H1 (cell line): Measurements from ENCODE around the gene ARHGEF35. TPM values are rescaled to one million over a fixed set of nuclear protein-coding genes. Genes with fewer than 3 reads are reported as not detected.
"Not testable (repeated sequence)": the region's sequence is repeated elsewhere in the genome, so short reads cannot be mapped to it uniquely, and the experiment has no call there.

Experiments
- CTCF ChIA-PET: fragments of 300-600 bp; sonication (Branson Sonifier 250); formaldehyde crosslinking; loops from one replicate; lab custom pipeline; 2021; ENCODE audit not compliant: partially characterized antibody; lab: Charles Lee
- POLR2A ChIA-PET: fragments of 300-600 bp; sonication (Branson Sonifier 250); formaldehyde crosslinking; loops from one replicate; lab custom pipeline; 2021; ENCODE audit warnings: inconsistent platforms; ENCODE audit not compliant: partially characterized antibody; lab: Charles Lee
- DNase-seq, 2 experiments: peaks; one replicate each; pipeline versions ENCODE4 v3.0.0 to v3.0.0-alpha.2; 2010 to 2022; ENCODE audit warnings: low spot score in 2 of 2, low read depth in 1 of 2, mixed read lengths in 1 of 2
- FAIRE-seq: peaks from 2 replicates; lab custom pipeline; 2011; peaks lifted over from hg19 to GRCh38; lab: Jason Lieb, UNC
- H2AFZ ChIP-seq: 2 replicates; pipeline ENCODE4 v1.8.1; 2012; ENCODE audit warnings: low read length, inconsistent platforms
- H2AK5ac ChIP-seq: 2 replicates; pipeline ENCODE4 v1.6.1; 2013; ENCODE audit warnings: low read depth, low read length
- H2BK120ac ChIP-seq: replicated peaks from 2 replicates; pipeline ENCODE3; 2013; ENCODE audit warnings: low read depth, low read length, inconsistent platforms
- H2BK12ac ChIP-seq: 2 replicates; pipeline ENCODE4 v1.6.1; 2013; ENCODE audit warnings: low read depth, low read length
- H2BK15ac ChIP-seq: 2 replicates; pipeline ENCODE4 v1.6.1; 2013; ENCODE audit warnings: low read length
- H2BK20ac ChIP-seq: 2 replicates; pipeline ENCODE4 v1.6.1; 2013; ENCODE audit warnings: low read length
- H2BK5ac ChIP-seq: 2 replicates; pipeline ENCODE4 v1.6.1; 2013; ENCODE audit warnings: low read depth, low read length
- H3K14ac ChIP-seq: 2 replicates; pipeline ENCODE4 v1.6.1; 2013; ENCODE audit warnings: inconsistent platforms; ENCODE audit not compliant: insufficient read length
- H3K18ac ChIP-seq: 2 replicates; pipeline ENCODE4 v1.6.1; 2013; ENCODE audit warnings: low read length; ENCODE audit errors: extremely low read depth
- H3K23ac ChIP-seq: 2 replicates; pipeline ENCODE4 v1.6.1; 2013; ENCODE audit warnings: inconsistent platforms; ENCODE audit not compliant: insufficient read length
- H3K23me2 ChIP-seq: 2 replicates; pipeline ENCODE4 v1.6.1; 2013; ENCODE audit warnings: low read depth, low read length
- H3K27ac ChIP-seq: 2 replicates; pipeline ENCODE4 v1.6.1; 2011; ENCODE audit warnings: low read depth, low read length, inconsistent platforms
- H3K27me3 ChIP-seq, 4 experiments: replicated peaks in 1 of 4; 1 replicate in 1 of 4; 2 replicates in 3 of 4; pipeline versions ENCODE4 v1.6.1 to v1.8.1; 2011 to 2013; ENCODE audit warnings: low read length in 3 of 4, mild to moderate bottlenecking in 3 of 4, inconsistent platforms in 2 of 4, mixed read lengths in 2 of 4, moderate library complexity in 1 of 4; ENCODE audit not compliant: control insufficient read depth in 3 of 4, insufficient read depth in 3 of 4; ENCODE audit errors: extremely low read depth in 1 of 4
- H3K36me3 ChIP-seq, 4 experiments: 2 replicates each; pipeline versions ENCODE4 v1.6.1 to v1.8.1; 2011 to 2013; ENCODE audit warnings: mild to moderate bottlenecking in 4 of 4, low read length in 3 of 4, moderate library complexity in 2 of 4, control low read depth in 1 of 4, inconsistent platforms in 1 of 4; ENCODE audit not compliant: insufficient read depth in 4 of 4, control insufficient read depth in 2 of 4
- H3K4ac ChIP-seq: replicated peaks from 2 replicates; pipeline ENCODE3; 2013; ENCODE audit warnings: low read length, low read depth, mixed read lengths, inconsistent platforms; ENCODE audit not compliant: insufficient read length
- H3K4me1 ChIP-seq, 4 experiments: replicated peaks in 1 of 4; 1 replicate in 1 of 4; 2 replicates in 3 of 4; pipeline versions ENCODE4 v1.6.1 to v1.8.1; 2011 to 2013; ENCODE audit warnings: low read length in 3 of 4, inconsistent platforms in 2 of 4, mixed read lengths in 1 of 4; ENCODE audit not compliant: insufficient read depth in 4 of 4, control insufficient read depth in 3 of 4
- H3K4me2 ChIP-seq, 2 experiments: 2 replicates each; pipeline versions ENCODE4 v1.6.1 to v1.8.1; 2011 to 2013; ENCODE audit warnings: low read depth in 2 of 2, low read length in 2 of 2, control low read depth in 1 of 2, inconsistent platforms in 1 of 2, mild to moderate bottlenecking in 1 of 2; ENCODE audit not compliant: insufficient read depth in 1 of 2
- H3K4me3 ChIP-seq, 4 experiments: fragments of 200-600, 300-600 bp in 1 of 4; sonication (generic), shearing (Covaris generic), sonication (Bioruptor Twin) in 1 of 4; 2 replicates each; pipeline versions ENCODE4 v1.5.1 to v1.8.1; 2011 to 2016; ENCODE audit warnings: low read length in 4 of 4, low read depth in 3 of 4, control low read depth in 2 of 4, inconsistent platforms in 2 of 4, mild to moderate bottlenecking in 2 of 4, mixed read lengths in 1 of 4, moderate library complexity in 1 of 4; ENCODE audit not compliant: insufficient read depth in 2 of 4; ENCODE audit errors: extremely low read depth in 1 of 4
- H3K56ac ChIP-seq: replicated peaks from 2 replicates; pipeline ENCODE3; 2013; ENCODE audit warnings: low read depth, mild to moderate bottlenecking, mixed read lengths, low read length, inconsistent platforms; ENCODE audit not compliant: insufficient read length
- H3K79me1 ChIP-seq: 2 replicates; pipeline ENCODE4 v1.6.1; 2013; ENCODE audit warnings: low read depth, low read length, control low read depth
- H3K79me2 ChIP-seq, 2 experiments: 2 replicates each; pipeline versions ENCODE4 v1.6.1 to v1.8.1; 2012 to 2013; ENCODE audit warnings: low read length in 2 of 2, mild to moderate bottlenecking in 2 of 2, inconsistent platforms in 1 of 2; ENCODE audit not compliant: insufficient read depth in 2 of 2, control insufficient read depth in 1 of 2
- H3K9ac ChIP-seq, 4 experiments: replicated peaks in 1 of 4; 1 replicate in 1 of 4; 2 replicates in 3 of 4; pipeline versions ENCODE4 v1.6.1 to v1.8.1; 2011 to 2013; ENCODE audit warnings: low read depth in 3 of 4, low read length in 3 of 4, control low read depth in 2 of 4, mild to moderate bottlenecking in 2 of 4, moderate library complexity in 2 of 4, inconsistent platforms in 1 of 4; ENCODE audit errors: extremely low read depth in 1 of 4
- H3K9me3 ChIP-seq, 2 experiments: 2 replicates each; pipeline versions ENCODE4 v1.6.1 to v1.8.1; 2012 to 2013; ENCODE audit warnings: mild to moderate bottlenecking in 2 of 2, moderate library complexity in 2 of 2, control low read depth in 1 of 2, inconsistent platforms in 1 of 2, low read depth in 1 of 2, low read length in 1 of 2, mixed read lengths in 1 of 2; ENCODE audit not compliant: insufficient read depth in 2 of 2
- H4K20me1 ChIP-seq, 2 experiments: replicated peaks in 1 of 2; 2 replicates each; pipeline versions ENCODE3 to v1.8.1; 2011 to 2013; ENCODE audit warnings: inconsistent platforms in 2 of 2, low read length in 2 of 2, mild to moderate bottlenecking in 1 of 2; ENCODE audit not compliant: insufficient read depth in 2 of 2, control insufficient read depth in 1 of 2
- H4K5ac ChIP-seq: 2 replicates; pipeline ENCODE4 v1.6.1; 2013; ENCODE audit warnings: low read length, low read depth, mixed read lengths, inconsistent platforms; ENCODE audit not compliant: insufficient read length
- H4K8ac ChIP-seq: 2 replicates; pipeline ENCODE4 v1.8.0; 2013; ENCODE audit warnings: mild to moderate bottlenecking, moderate library complexity, low read length, inconsistent platforms; ENCODE audit not compliant: insufficient read depth; ENCODE audit errors: extremely low read depth
- H4K91ac ChIP-seq: replicated peaks from 2 replicates; pipeline ENCODE3; 2013; ENCODE audit warnings: low read length, mixed read lengths, inconsistent platforms; ENCODE audit not compliant: insufficient read length
- WGBS, 2 experiments: shearing (Covaris generic) in 1 of 2; methylation state at CpG; one replicate each; pipeline versions ENCODE4 v1.1.6 to v1.1.7; 2013 to 2015; ENCODE audit warnings: low lambda C conversion rate in 2 of 2, mixed read lengths in 2 of 2, inconsistent platforms in 1 of 2, low coverage in 1 of 2, missing lambda C conversion rate in 1 of 2; ENCODE audit not compliant: insufficient replicate concordance in 2 of 2, insufficient coverage in 1 of 2, insufficient read length in 1 of 2; ENCODE audit errors: extremely low coverage in 1 of 2, missing lambda C conversion rate in 1 of 2; 5-methylcytosine and 5-hydroxymethylcytosine counted together
- polyA plus RNA-seq, 7 experiments: library from polyadenylated mRNA; depleted of rRNA in 3 of 7; stranded (reverse) in 5 of 7; unstranded in 2 of 7; fragments of >200 nt in 5 of 7; fragments of 200-250 nt in 2 of 7; gene quantifications; 1 replicate in 5 of 7; 2 replicates in 1 of 7; 4 replicates in 1 of 7; pipeline versions ENCODE4 v1.2.1 to v1.2.3, GENCODE V29; 2011 to 2013; ENCODE audit warnings: missing spikeins in 2 of 7, mixed read lengths in 2 of 7
- total RNA-seq: library from RNA; stranded (reverse); fragmentation: NEBNext Ultra II Directional; extraction: Animal tissue kit (Norgen Biotek cat#: 25700); gene quantifications from 2 replicates; pipeline ENCODE4 v1.2.1, GENCODE V29; 2021

Gene ARHGEF35
- total and polyA plus RNA-seq, 2 of the 8 experiments (the other 6 are each of a cell fraction or from before 2014, with no cell fraction given) = 1.3 to 11.8 TPM

DNA sequence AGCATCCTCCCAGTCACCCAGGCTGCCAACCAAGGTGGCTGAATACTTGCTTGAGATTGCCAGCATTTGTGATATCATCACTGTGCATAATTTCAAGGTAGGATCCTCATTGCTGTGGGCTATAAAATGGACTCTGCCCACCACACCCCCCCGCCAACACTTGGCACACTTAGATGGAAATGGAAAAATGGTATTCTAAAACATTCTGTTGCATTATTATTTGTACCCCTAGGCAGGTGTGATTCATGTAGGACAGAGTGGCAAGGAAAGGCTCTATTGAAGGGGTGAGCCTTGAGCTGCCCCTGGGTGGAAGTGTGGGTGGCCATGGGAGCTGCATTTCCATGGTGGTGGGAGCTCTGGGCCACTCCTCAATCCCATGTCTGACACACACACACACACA, 22.9 kb upstream of the ARHGEF35 start:
- H3K4me1 ChIP-seq, H3K4me3 ChIP-seq, H3K27me3 ChIP-seq, H3K14ac ChIP-seq, H3K79me2 ChIP-seq, H2BK12ac ChIP-seq, DNase-seq, H2BK120ac ChIP-seq, FAIRE-seq, H3K36me3 ChIP-seq, H4K20me1 ChIP-seq, H3K23me2 ChIP-seq, H3K27ac ChIP-seq, H3K9ac ChIP-seq, H3K9me3 ChIP-seq, POLR2A ChIA-PET, H2AFZ ChIP-seq, H2BK5ac ChIP-seq, H3K79me1 ChIP-seq, H2BK15ac ChIP-seq, CTCF ChIA-PET, H4K91ac ChIP-seq, H3K56ac ChIP-seq, H3K23ac ChIP-seq, H2BK20ac ChIP-seq, H4K8ac ChIP-seq, H3K4ac ChIP-seq, H3K18ac ChIP-seq, H2AK5ac ChIP-seq, H3K4me2 ChIP-seq, H4K5ac ChIP-seq: not testable (repeated sequence)
- WGBS, 2 experiments = 96% methylated on average over 1 of the region's 1 CpG; no CpG with 5 or more reads in 1 of the 2 experiments

DNA sequence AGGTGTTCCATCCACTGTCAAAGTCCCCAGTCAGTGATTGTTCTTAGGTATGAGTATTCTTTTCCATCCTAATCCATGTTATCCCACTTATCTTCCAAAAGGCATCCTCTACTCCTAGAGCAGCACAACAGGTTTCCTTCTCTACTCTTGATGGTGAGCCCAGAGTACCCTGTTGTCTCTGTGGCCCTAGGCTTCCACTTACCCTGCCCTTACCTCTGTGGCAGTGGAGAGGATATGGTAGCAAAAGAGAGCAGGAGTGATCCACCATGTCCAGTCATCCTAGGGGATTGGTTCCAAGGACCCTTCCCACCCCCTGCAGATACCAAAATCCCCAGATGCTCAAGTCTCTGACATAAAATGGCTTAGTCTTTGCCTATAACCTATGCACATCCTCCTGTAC, 21.6 kb upstream of the ARHGEF35 start:
- H4K91ac ChIP-seq, H3K79me1 ChIP-seq, H3K27ac ChIP-seq, H2AK5ac ChIP-seq, H3K4me3 ChIP-seq, H2BK120ac ChIP-seq, FAIRE-seq, H2BK12ac ChIP-seq, H2BK5ac ChIP-seq, H3K23ac ChIP-seq, H2AFZ ChIP-seq, CTCF ChIA-PET, H3K56ac ChIP-seq, H3K9ac ChIP-seq, H4K20me1 ChIP-seq, H3K4me2 ChIP-seq, H2BK20ac ChIP-seq, H3K79me2 ChIP-seq, H3K23me2 ChIP-seq, H3K18ac ChIP-seq, H3K36me3 ChIP-seq, H3K27me3 ChIP-seq, H3K14ac ChIP-seq, H3K9me3 ChIP-seq, POLR2A ChIA-PET, H3K4me1 ChIP-seq, H4K5ac ChIP-seq, DNase-seq, H3K4ac ChIP-seq, H4K8ac ChIP-seq, H2BK15ac ChIP-seq: not testable (repeated sequence)
